A549 (cell line): ENCODE data around the gene RPL28. TPM values are rescaled to one million over a fixed set of nuclear protein-coding genes. Genes with fewer than 3 reads are reported as not detected.
A peak's percentile ranks its signal among the peaks of the same experiment; 100 is the strongest.

Experiments used
- ATAC-seq, 2 experiments: fragments of 200-7000 bp in 1 of 2; fragments of >200 bp in 1 of 2; cut with Nextera tagmentation in 1 of 2; cut with Tn5 transposase in 1 of 2; 3 replicates each; pipeline versions ENCODE4 v1.8.0 to v1.9.1; 2018 to 2020; ENCODE audit warnings: mild to moderate bottlenecking in 1 of 2, moderate library complexity in 1 of 2
- CTCF ChIA-PET: fragments of 300-600 bp; sonication (Branson Sonifier 250); formaldehyde crosslinking; extraction: SDS; loops from one replicate; lab custom pipeline; 2021; ENCODE audit warnings: antibody characterized with exemption, inconsistent platforms; lab: Yijun Ruan, JAX
- POLR2A ChIA-PET: fragments of 350-600 bp; formaldehyde crosslinking; extraction: SDS; loops from one replicate; lab custom pipeline; 2021; ENCODE audit warnings: antibody characterized with exemption, inconsistent platforms; lab: Yijun Ruan, JAX
- DNase-seq, 2 experiments: peaks; one replicate each; pipeline versions ENCODE4 v3.0.0 to v3.0.0-alpha.2; 2011 to 2016; ENCODE audit warnings: low read depth in 1 of 2, low spot score in 1 of 2
- FAIRE-seq: peaks from 2 replicates; lab custom pipeline; 2011; peaks lifted over from hg19 to GRCh38; lab: Jason Lieb, UNC
- H3K27ac ChIP-seq, 2 experiments: fragments of >200 bp; sonication (Bioruptor Twin); formaldehyde crosslinking; 3 replicates each; pipeline ENCODE4 v1.5.1; 2016 to 2017
- H3K4me1 ChIP-seq: fragments of >200 bp; sonication (Bioruptor Twin); formaldehyde crosslinking; 3 replicates; pipeline ENCODE4 v1.6.1; 2016
- H3K4me2 ChIP-seq: fragments of >200 bp; sonication (Bioruptor Twin); formaldehyde crosslinking; 3 replicates; pipeline ENCODE4 v1.6.1; 2016
- H3K4me3 ChIP-seq: fragments of >200 bp; sonication (Bioruptor Twin); formaldehyde crosslinking; 3 replicates; pipeline ENCODE4 v1.5.1; 2016
- H3K9me3 ChIP-seq: fragments of >200 bp; sonication (Bioruptor Twin); formaldehyde crosslinking; 3 replicates; pipeline ENCODE4 v1.6.1; 2016
- BCL3 ChIP-seq: fragments of >200 bp; sonication (Bioruptor Twin); formaldehyde crosslinking; IDR thresholded peaks from 3 replicates; pipeline ENCODE4 v1.6.1; 2016
- BHLHE40 ChIP-seq: IDR thresholded peaks from 2 replicates; pipeline ENCODE4 v1.6.1; 2012; ENCODE audit warnings: low read depth, low read length, inconsistent platforms
- CBX8 ChIP-seq: fragments of 200-600 bp; sonication (generic); IDR thresholded peaks from 2 replicates; pipeline ENCODE4 v1.6.1; 2016
- CEBPB ChIP-seq, 2 experiments: fragments of >200 bp in 1 of 2; sonication (Bioruptor Twin) in 1 of 2; formaldehyde crosslinking in 1 of 2; IDR thresholded peaks; 2 replicates each; pipeline ENCODE4 v1.6.1; 2012 to 2016
- CHD2 ChIP-seq: fragments of 150-350 bp; IDR thresholded peaks from 2 replicates; pipeline ENCODE4 v1.6.1; 2014; ENCODE audit warnings: low read length; ENCODE audit not compliant: partially characterized antibody
- CTCF ChIP-seq: fragments of >200 bp; sonication (Bioruptor Twin); formaldehyde crosslinking; IDR thresholded peaks from 3 replicates; pipeline ENCODE4 v1.5.1; 2016
- EP300 ChIP-seq, 2 experiments: fragments of >200 bp; sonication (Bioruptor Twin); formaldehyde crosslinking; IDR thresholded peaks; 2 replicates in 1 of 2; 3 replicates in 1 of 2; pipeline ENCODE4 v1.6.1; 2016 to 2017
- FOSB ChIP-seq: fragments of 250-450 bp; sonication (Bioruptor Pico); IDR thresholded peaks from 2 replicates; pipeline ENCODE4 v1.5.0; 2020; ENCODE audit warnings: mild to moderate bottlenecking, moderate library complexity
- FOXS1 ChIP-seq: fragments of 250-450 bp; sonication (Bioruptor Pico); IDR thresholded peaks from 2 replicates; pipeline ENCODE4 v1.5.0; 2020; ENCODE audit warnings: mild to moderate bottlenecking, moderate library complexity
- GATA3 ChIP-seq: IDR thresholded peaks from 2 replicates; pipeline ENCODE4 v1.6.1; 2012; ENCODE audit warnings: borderline replicate concordance
- HOXA7 ChIP-seq: fragments of 250-450 bp; sonication (Bioruptor Pico); IDR thresholded peaks from 2 replicates; pipeline ENCODE4 v1.5.0; 2020; ENCODE audit warnings: mild to moderate bottlenecking, moderate library complexity
- HOXB13 ChIP-seq: fragments of 250-450 bp; sonication (Bioruptor Pico); IDR thresholded peaks from 2 replicates; pipeline ENCODE4 v1.5.0; 2020; ENCODE audit warnings: low read depth, mild to moderate bottlenecking, moderate library complexity
- HOXB5 ChIP-seq: fragments of 250-450 bp; sonication (Bioruptor Pico); IDR thresholded peaks from 2 replicates; pipeline ENCODE4 v1.5.0; 2020; ENCODE audit warnings: mild to moderate bottlenecking, moderate library complexity
- JUN ChIP-seq, 2 experiments: fragments of >200 bp; sonication (Bioruptor Twin); formaldehyde crosslinking; IDR thresholded peaks; 2 replicates in 1 of 2; 3 replicates in 1 of 2; pipeline ENCODE4 v1.6.1; 2016 to 2017
- JUNB ChIP-seq: fragments of >200 bp; sonication (Bioruptor Twin); formaldehyde crosslinking; IDR thresholded peaks from 2 replicates; pipeline ENCODE4 v1.6.1; 2016
- KDM5A ChIP-seq: fragments of 200-600 bp; sonication (generic); IDR thresholded peaks from 2 replicates; pipeline ENCODE4 v1.6.1; 2016; ENCODE audit warnings: antibody characterized with exemption, mild to moderate bottlenecking
- MAFK ChIP-seq: fragments of 450-650 bp; IDR thresholded peaks from 2 replicates; pipeline ENCODE4 v1.6.1; 2014; ENCODE audit not compliant: partially characterized antibody
- POLR2A ChIP-seq: IDR thresholded peaks from 2 replicates; pipeline ENCODE4 v1.6.1; 2012; ENCODE audit warnings: mild to moderate bottlenecking, low read length
- RAD21 ChIP-seq, 2 experiments: fragments of >200 bp in 1 of 2; sonication (Bioruptor Twin) in 1 of 2; formaldehyde crosslinking in 1 of 2; IDR thresholded peaks in 1 of 2; conservative IDR thresholded peaks in 1 of 2; 2 replicates in 1 of 2; 3 replicates in 1 of 2; pipeline ENCODE4 v1.6.1; 2012 to 2018; ENCODE audit warnings: inconsistent platforms in 1 of 2
- RARB ChIP-seq: fragments of 250-450 bp; sonication (Bioruptor Pico); IDR thresholded peaks from 2 replicates; pipeline ENCODE4 v1.8.0; 2021; ENCODE audit warnings: mild to moderate bottlenecking, moderate library complexity
- RCOR1 ChIP-seq: fragments of 150-350 bp; IDR thresholded peaks from 2 replicates; pipeline ENCODE4 v1.6.1; 2014; ENCODE audit warnings: antibody characterized with exemption, low read length, low read depth
- REST ChIP-seq: fragments of 200-600 bp; sonication (generic); IDR thresholded peaks from 2 replicates; pipeline ENCODE4 v1.6.1; 2016; ENCODE audit warnings: antibody characterized with exemption, mild to moderate bottlenecking, moderate library complexity
- RNF2 ChIP-seq: fragments of 200-600 bp; sonication (generic); IDR thresholded peaks from 2 replicates; pipeline ENCODE4 v1.6.1; 2016; ENCODE audit warnings: low read depth, mild to moderate bottlenecking, antibody characterized with exemption, moderate library complexity, borderline replicate concordance
- SREBF2 ChIP-seq: fragments of 450-650 bp; IDR thresholded peaks from 2 replicates; pipeline ENCODE4 v1.6.1; 2014; ENCODE audit warnings: mild to moderate bottlenecking, moderate library complexity
- TP53 ChIP-seq: fragments of 250-450 bp; sonication (Bioruptor Pico); IDR thresholded peaks from 2 replicates; pipeline ENCODE4 v1.5.0; 2021; ENCODE audit warnings: mild to moderate bottlenecking, moderate library complexity
- WGBS: methylation state at CpG from one replicate; pipeline ENCODE4 v1.1.6; 2017; ENCODE audit errors: missing lambda C conversion rate; 5-methylcytosine and 5-hydroxymethylcytosine counted together
- polyA plus RNA-seq, 4 experiments: library from polyadenylated mRNA; depleted of rRNA in 3 of 4; stranded (reverse); fragments of >200 nt; fragmentation: RNase III in 1 of 4; extraction: RNeasy Plus Mini Kit Qiagen cat#74134 plus additional on column Dnase treatment in 1 of 4; gene quantifications; 2 replicates in 3 of 4; 3 replicates in 1 of 4; pipeline ENCODE4 v1.2.3, GENCODE V29; 2011 to 2017
- TF ChIP-seq, protein P1 (sequence below): fragments of >200 bp; sonication (Bioruptor Twin); formaldehyde crosslinking; IDR thresholded peaks from 2 replicates; pipeline ENCODE4 v1.6.1; 2016

RPL28 gene
- polyA plus RNA-seq, 2 of the 4 experiments (the other 2 are of a cell fraction), result 329 to 2,037 TPM

GRCh38 chr19:55339105-55339888 lies 46.4 kb upstream of the RPL28 start, which contains the start of gene KMT5C (continued):
- TF ChIP-seq RNF2 (no peak), REST (0 out of 2 replicates have a peak, but pooled peaks have one; percentile 6), MAFK (no peak), HOXA7 (no peak), CHD2 (peak; percentile 59), SREBF2 (no peak)

DNA sequence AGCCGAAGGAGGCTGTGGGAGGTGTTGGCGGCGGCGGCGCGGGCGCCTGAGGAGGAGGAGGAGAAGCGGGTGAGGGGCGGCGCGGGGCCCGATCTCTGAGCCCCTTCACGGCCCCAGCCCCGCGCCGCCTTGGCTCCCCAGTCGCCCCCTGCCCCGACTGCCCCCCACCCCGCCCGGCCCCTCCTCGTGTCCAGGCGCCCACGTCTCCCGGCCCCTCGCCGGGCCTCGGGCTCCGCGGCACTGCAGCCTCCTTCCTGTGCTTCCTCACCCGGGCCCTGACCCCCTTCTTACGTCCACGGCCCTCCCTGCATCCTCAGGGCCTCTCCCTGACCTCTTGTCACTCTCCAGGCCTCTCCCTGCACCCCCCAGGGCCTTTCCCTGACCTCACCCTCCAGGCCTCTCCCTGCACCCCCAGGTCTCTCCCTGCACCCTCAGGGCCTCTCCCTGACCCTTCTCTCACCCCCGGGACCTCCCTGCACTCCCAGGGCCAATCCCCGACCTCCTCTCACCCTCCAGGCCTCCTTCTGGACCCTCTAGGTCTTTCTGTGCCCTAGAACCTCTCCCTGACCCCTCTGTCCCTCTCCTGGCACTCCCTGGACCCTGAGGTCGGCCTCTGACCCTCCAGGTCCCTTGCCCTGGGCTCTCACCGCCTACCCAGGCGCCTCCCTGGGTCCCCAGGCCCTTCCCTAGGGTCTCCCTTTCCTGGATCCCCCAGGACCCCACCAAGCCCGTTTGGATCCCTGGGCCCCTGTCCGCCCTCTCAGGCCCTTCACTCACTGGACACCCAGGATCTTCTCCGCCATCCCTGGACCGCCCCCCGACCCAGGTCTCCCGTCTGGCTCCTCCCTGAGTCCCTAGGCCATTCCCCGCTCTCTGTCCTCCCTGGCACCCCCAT lies 45.6 kb upstream of the RPL28 start:
- peak; percentile 0 to 11 for ATAC-seq
- peak overlapping the region; percentile 63 for H3K4me3 ChIP-seq
- FAIRE-seq, result no peak
- H3K4me1 ChIP-seq, result peaks cover 24% of the 10 kb centered on the region
- H3K27ac ChIP-seq, result peak overlapping the region; percentile 87 to 92
- whole genome bisulfite sequencing, result 5% methylated on average over 30 of the region's 44 CpGs
- ChIA-PET POLR2A (interaction anchor here (0.7 to 2.8 kb wide), 26 partner anchors 9 to 266 kb away, joined by 3 to 47 read pairs (median 7); partner anchors contain the start of genes FIZ1, HSPBP1, IL11 and ISOC2), CTCF (interaction anchor here (0.6 to 4.9 kb wide), 32 partner anchors 8 to 199 kb away, joined by 3 to 84 read pairs (median 4); partner anchors contain the start of genes SHISA7, TMEM150B and TMEM238)
- H3K4me2 ChIP-seq, result peak overlapping the region; percentile 89
- DNase-seq, result peak in 1 of 2 experiments; percentile 73
- H3K9me3 ChIP-seq, result no peaks in the 10 kb centered on the region
- TF ChIP-seq RCOR1 (no peak), RAD21 (conservative IDR thresholded peaks at IDR 0.05 in 1 of 2, IDR thresholded peaks at IDR 0.05 in 1 of 2) (no peak), KDM5A (no peak), HOXB13 (CRISPR knock-in tag) (no peak), JUN (IDR thresholded peaks at IDR 0.05) (peak in 1 of 2 experiments; percentile 81; a peak in 3 of 5 replicates), FOXS1 (CRISPR knock-in tag) (no peak), BHLHE40 (no peak), JUNB (no peak), SREBF2 (no peak), CTCF (no peak), FOSB (CRISPR knock-in tag) (no peak), CEBPB (IDR thresholded peaks at IDR 0.05) (no peak), RARB (CRISPR knock-in tag) (no peak), POLR2A (peak; percentile 50), CBX8 (no peak), EP300 (IDR thresholded peaks at IDR 0.05) (no peak), GATA3 (no peak), REST (no peak), HOXA7 (no peak), HOXB5 (CRISPR knock-in tag) (no peak), TP53 (CRISPR knock-in tag) (0 out of 2 replicates have a peak, but pooled peaks have one; percentile 28), BCL3 (peak; percentile 65; the same call in 1 of the 3 replicates)
- TF ChIP-seq, protein P1, sequence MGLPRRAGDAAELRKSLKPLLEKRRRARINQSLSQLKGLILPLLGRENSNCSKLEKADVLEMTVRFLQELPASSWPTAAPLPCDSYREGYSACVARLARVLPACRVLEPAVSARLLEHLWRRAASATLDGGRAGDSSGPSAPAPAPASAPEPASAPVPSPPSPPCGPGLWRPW, result no peak
